HG03442 (cell line): ENCODE data around the gene PTGER3.
"Not testable (repeated sequence)": the region's sequence is repeated elsewhere in the genome, so short reads cannot be mapped to it uniquely, and the experiment has no call there.

Experiments
- ATAC-seq: cut with Tn5 transposase; IDR thresholded peaks from one replicate; pipeline ENCODE4 v1.9.1; 2021; ENCODE audit warnings: mild to moderate bottlenecking, moderate library complexity; ENCODE audit not compliant: unreplicated experiment

PTGER3 gene

GRCh38 chr1:71015745-71016144 lies 31.9 kb downstream of the PTGER3 start:
- no peak for ATAC-seq

DNA sequence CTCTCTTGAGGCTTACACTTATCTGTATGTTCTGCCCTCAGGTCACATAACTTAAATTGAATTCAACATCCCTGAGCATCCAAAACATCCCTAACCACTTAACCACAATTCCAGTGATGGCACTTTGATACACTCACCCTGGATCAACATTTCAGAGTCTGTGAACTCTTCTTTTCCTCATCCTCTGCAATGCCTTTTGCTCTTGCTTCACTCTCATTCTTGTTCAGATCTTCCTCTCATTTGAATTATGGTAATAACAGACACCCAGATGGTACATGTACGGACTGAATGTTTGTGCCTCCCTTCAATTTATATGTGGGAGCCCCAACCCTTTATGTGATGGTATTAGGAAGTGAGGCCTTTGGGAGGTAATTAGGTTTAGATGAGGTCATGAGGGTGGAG lies 33.4 kb downstream of the PTGER3 start:
- no peak for ATAC-seq

GRCh38 chr1:71002709-71003475 lies 44.7 kb downstream of the PTGER3 start:
- no peak for ATAC-seq

DNA sequence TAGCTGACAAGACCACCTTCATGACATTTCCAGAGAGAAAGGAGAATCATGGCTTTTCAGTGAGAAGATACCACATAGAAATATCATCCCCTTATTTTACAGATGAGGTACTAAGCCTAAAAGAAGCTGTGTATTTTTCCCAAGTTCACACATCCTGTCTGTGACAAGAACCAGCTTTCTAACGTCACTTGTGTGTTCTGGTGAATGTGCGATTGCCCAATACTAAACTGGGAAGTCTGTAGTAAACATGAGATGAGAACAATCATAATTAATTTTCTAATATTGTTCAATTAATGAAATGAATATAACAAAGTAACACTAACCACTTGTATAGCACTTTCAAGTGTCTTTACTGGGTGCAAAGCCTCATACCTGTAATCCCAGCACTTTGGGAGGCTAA lies 46.0 kb downstream of the PTGER3 start:
- ATAC-seq = no peak

GRCh38 chr1:70997793-70998192 lies 49.8 kb downstream of the PTGER3 start:
- ATAC-seq = no peak

- ATAC-seq = no peak
Measured at GRCh38 chr1:70994753-70995268, 52.8 kb downstream of the PTGER3 start.

GRCh38 chr1:70993798-70994197 lies 53.8 kb downstream of the PTGER3 start:
- ATAC-seq = no peak

DNA sequence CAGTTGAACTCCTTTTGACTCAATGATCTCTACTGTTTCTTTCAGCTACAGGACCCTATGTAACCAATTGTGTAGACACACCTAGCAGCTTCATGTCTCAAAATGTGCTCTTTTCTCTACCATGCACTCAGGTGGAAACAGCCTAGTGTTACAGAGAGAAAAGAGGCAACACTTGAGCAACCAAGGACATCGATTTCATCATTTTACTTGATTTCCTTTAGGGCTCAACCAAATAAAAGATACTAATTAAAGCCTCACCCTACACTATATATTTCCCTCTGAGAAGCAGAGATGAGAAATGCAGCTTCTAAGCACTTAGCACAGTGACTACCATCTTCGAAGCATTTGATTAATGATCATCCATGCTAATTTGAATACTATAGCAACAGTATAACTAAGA lies 55.1 kb downstream of the PTGER3 start:
- ATAC-seq = no peak

- no peak for ATAC-seq
Measured at GRCh38 chr1:70990469-70991253, 57.0 kb downstream of the PTGER3 start.

- ATAC-seq = no peak
Measured at GRCh38 chr1:70987497-70987896, 60.1 kb downstream of the PTGER3 start.

GRCh38 chr1:70985776-70986225 lies 61.8 kb downstream of the PTGER3 start:
- not testable (repeated sequence) for ATAC-seq

GRCh38 chr1:70985278-70985677 lies 62.3 kb downstream of the PTGER3 start:
- ATAC-seq = not testable (repeated sequence)

- ATAC-seq = no peak
Measured at GRCh38 chr1:70980361-70980760, 67.3 kb downstream of the PTGER3 start.

GRCh38 chr1:70979881-70980280 lies 67.7 kb downstream of the PTGER3 start:
- no peak for ATAC-seq

GRCh38 chr1:70979313-70979712 lies 68.3 kb downstream of the PTGER3 start:
- no peak for ATAC-seq

DNA sequence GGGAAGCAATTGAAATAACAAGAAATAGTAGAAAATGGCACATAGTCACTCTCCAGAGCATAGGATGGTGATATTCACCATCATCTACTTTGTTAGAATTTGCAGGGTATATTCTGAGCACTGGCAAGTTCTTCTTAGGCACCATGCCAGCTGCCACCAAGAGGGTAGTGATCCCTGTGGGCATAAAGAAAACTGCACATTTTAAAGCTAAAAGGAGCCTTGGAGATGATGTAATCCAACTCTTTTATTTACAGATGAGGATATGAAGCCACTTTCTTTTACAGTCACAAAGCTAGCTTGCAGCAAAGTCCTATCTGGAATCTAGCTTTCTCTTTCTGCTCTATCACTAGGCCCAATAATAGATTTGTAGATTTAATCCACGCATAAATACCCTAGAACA lies 69.0 kb downstream of the PTGER3 start:
- ATAC-seq = no peak

DNA sequence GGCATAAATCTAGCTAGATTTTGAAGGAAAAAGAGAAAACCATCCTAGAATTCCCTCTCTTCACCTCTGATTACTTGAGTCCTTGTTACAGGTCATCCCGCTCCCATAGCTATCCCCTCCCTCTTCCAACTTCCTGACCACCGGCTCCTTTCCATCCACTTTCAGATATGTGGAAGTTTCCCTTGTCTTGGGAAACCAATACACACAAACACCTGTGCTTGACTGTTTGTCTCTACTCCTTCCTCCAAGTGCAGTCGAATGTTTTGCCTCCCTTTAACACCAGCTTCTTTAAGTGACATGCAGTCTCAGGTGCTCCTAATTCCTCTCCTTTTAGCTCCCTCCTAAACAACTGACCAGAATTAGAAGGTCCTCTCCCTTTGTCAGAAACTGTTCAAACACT lies 70.0 kb downstream of the PTGER3 start:
- no peak for ATAC-seq

DNA sequence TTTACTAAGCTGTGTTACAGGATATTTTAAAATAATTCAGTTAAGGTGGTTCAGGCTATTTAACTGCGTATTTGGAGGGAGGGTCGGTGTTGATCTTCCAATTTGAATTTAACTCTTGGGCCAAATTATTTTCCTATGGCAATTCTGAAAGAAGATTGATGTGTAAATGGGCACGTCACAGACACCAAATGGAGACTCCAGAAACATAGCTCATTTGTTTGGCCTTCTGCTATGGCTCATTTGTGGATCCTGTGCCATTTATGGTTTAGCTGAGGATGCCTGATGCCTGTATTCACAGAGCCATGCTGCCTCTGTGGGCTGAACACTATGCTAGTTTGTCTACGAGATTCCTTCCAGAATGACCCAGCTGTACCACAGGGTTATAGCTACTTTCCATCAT lies 70.6 kb downstream of the PTGER3 start:
- no peak for ATAC-seq

- no peak for ATAC-seq
Measured at GRCh38 chr1:70973754-70974153, 73.9 kb downstream of the PTGER3 start.

DNA sequence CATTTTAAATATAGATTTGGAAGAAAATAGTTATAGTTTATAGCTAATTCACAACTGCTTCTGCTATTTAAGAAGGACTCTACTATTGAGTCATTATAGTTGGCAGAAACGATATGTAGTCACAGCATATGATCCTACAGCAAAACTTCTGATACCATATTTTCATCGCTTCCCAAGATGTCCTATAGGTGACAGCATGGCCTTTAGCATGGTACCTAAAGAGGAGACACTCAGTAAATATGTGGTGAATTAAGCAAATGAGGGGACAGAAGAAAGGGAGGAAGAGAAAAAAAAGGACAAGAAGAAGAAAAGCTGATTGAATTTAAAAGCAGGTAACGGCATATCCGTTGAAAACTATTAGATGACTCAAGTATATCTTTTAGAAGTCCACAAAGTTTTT lies 77.2 kb downstream of the PTGER3 start:
- ATAC-seq = no peak

GRCh38 chr1:70966018-70966638 lies 81.5 kb downstream of the PTGER3 start:
- ATAC-seq = peak; percentile 81

GRCh38 chr1:70963374-70963773 lies 84.2 kb downstream of the PTGER3 start:
- no peak for ATAC-seq
